Stimulated activated CD4-positive, alpha-beta T cell treated with anti-CD3 and anti-CD28 coated beads, Interleukin-4, amount 100 ng/mL, for 48 hours (primary cell): Measurements from ENCODE around the gene ANKS1B.

ENCODE experiments used
- DNase-seq, 2 donors: peaks; one replicate each; pipeline ENCODE4 v3.0.0-alpha.2; 2020; ENCODE audit warnings: low read depth in 2 of 2

The ANKS1B gene

GRCh38 chr12:98821232-98821631 lies 1163.5 kb downstream of the ANKS1B start:
- no peak for DNase-seq

- DNase-seq, result no peak
Measured at GRCh38 chr12:98819821-98820404, 1164.8 kb downstream of the ANKS1B start.

- no peak for DNase-seq
Measured at GRCh38 chr12:98819071-98819470, 1165.7 kb downstream of the ANKS1B start.

- no peak for DNase-seq
Measured at GRCh38 chr12:98818239-98818638, 1166.5 kb downstream of the ANKS1B start.

DNA sequence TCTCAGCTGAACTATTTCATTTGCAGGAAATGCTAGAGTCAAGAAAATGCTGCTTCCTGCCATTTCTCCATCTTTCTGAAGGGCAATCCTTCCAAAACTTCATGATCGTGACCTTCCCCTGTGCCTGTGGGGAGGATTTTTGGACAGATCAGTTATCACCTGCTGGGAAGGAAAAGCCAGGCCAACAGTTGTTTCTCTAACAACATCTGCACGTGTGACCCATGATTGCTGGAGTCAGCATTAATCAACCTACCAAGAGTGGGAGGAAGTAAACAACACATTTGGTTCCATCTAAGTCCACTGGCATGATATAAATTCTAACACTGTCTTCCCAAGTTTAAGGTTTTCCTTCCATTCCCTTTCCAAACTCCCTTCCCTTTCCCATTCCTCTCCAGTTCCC lies 1167.0 kb downstream of the ANKS1B start:
- no peak for DNase-seq

GRCh38 chr12:98816720-98817119 lies 1168.0 kb downstream of the ANKS1B start:
- no peak for DNase-seq

- no peak for DNase-seq
Measured at GRCh38 chr12:98814254-98814653, 1170.5 kb downstream of the ANKS1B start.

- DNase-seq, result no peak
Measured at GRCh38 chr12:98812225-98812624, 1172.5 kb downstream of the ANKS1B start.

GRCh38 chr12:98808243-98808875 lies 1176.4 kb downstream of the ANKS1B start:
- no peak for DNase-seq

DNA sequence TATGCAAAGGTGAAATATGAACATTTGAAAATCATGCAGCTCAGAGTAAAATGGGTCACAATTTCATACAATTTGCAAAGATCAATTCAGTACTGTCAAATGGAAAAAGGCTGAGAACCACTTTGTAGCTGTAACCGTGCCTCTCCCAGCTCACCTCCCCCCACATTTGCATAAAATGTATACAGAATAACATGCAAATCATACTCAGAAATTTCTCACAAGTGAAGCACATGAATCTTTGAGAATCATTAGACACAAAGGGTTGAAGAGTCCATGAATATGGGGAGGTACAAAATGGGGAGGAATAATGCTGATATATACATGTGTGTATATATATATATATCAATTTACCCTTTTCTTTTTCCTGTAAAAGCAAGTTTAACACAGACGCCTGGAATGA lies 1177.5 kb downstream of the ANKS1B start:
- DNase-seq, result no peak

DNA sequence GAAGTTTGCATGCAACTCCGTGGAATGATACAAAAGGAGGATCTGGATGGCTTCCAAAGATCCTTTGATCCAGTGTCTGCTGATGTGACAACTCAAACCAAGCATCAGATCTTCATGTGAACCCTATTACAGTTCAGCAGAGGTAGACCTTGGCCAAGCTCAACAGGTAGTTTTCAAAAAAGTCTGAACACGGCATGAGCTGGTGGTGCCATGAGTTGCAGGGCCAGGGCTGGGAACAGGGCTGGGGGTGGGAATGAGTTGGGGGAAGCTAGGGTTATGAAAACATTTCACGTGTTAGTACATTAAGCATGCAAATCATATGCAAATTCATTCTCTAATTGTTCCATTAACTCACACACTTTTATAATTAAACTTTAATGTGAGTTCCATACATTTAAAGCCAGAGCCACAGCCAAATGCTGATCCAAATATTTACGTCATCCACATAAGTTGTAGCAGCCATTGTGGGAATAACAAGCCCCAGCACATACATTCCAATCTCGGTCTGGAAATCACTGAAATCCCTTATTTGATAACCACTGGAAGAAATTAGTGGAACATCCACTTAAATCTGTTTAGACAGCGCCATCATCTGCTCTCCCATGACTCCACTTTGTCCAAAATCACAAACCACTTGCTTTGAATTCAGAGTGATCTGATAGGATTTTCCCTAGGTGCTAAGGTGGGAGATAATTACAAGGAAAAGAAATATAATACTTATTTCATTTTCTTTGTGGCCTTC lies 1181.1 kb downstream of the ANKS1B start:
- DNase-seq, result no peak

DNA sequence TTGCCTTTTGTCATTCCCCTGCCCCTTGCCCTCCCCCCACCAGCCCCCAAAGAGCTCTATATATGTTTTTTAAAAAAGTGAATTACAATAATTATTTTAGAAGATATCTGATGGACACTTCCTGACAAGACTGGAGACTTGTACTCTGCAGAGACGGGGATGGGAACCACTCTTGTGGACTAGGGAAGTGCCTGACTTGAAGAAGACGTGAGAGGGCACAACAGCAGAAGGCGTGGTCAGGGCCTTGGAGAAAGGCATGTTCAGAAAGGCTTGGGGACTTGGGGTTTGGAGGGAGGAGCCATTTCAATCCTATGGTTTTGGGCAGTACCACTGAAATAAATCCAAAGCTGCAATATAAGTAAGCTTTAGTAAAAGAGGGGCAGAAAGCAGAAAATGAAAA lies 1184.9 kb downstream of the ANKS1B start:
- DNase-seq, result no peak

GRCh38 chr12:98799146-98799810 lies 1185.5 kb downstream of the ANKS1B start:
- DNase-seq, result no peak

GRCh38 chr12:98797200-98797599 lies 1187.5 kb downstream of the ANKS1B start:
- no peak for DNase-seq

GRCh38 chr12:98796745-98797144 lies 1188.0 kb downstream of the ANKS1B start:
- DNase-seq, result no peak

DNA sequence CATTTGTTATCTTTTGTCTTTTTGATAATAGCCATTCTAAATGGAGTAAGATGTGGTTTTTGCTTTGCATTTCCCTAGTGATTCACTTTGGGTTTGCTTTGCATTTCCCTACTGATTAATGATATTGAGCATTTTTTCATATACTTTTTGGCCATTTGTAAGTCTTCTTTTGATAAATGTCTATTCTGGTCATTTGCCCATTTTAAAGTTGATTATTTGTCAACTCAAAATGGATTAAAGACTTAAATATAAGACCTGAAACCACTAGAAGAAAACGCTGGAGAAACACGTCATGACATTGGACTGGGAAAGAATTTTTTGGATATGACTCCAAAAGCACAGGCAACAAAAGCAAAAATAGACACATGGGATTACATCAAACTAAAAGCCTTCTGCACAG lies 1191.6 kb downstream of the ANKS1B start:
- no peak for DNase-seq

DNA sequence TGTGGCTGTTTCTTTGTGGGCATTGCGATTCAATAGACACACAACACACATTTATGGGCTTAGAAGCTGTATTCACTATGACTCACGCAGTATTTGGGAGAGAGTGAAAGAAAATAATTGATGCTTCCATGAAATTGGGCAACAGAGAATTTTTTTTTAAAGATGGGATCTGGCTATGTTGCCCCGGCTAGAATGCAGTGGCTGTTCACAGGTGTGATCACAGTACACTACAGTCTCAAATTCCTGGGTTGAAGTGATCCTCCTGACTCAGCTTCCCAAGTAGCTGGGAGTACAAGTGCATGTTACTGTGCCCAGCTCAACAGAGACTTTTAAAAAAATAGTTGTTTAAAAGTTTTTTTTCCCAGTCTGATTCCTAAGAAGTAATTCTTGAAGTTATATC lies 1193.3 kb downstream of the ANKS1B start:
- DNase-seq, result no peak

- no peak for DNase-seq
Measured at GRCh38 chr12:98788396-98788795, 1196.3 kb downstream of the ANKS1B start.

- no peak for DNase-seq
Measured at GRCh38 chr12:98786653-98787052, 1198.1 kb downstream of the ANKS1B start.

- DNase-seq, result no peak
Measured at GRCh38 chr12:98783420-98783819, 1201.3 kb downstream of the ANKS1B start.

GRCh38 chr12:98780261-98780660 lies 1204.5 kb downstream of the ANKS1B start:
- DNase-seq, result no peak

DNA sequence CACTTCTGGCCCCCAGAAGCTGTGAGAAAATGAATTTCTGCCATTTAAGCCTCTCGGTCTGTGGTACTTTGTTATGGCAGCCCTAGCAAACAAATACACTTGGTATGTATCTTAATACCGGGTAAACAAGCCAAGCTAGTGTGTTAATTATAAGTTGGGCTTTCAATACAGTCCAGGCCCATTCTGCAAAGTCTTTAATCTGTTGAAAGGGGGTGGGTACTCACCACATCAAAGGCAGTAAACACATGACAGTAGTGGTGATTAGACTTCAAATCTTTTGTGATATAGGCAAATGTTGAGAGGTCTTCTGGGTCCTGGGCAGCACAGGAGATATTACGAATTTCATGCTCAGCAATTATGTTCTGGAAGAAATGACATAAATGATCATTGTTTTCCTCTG lies 1211.9 kb downstream of the ANKS1B start:
- no peak for DNase-seq
